GM12872 (cell line): ENCODE measurements around the gene ARHGAP24.

Source experiments
- CTCF ChIP-seq: IDR thresholded peaks from 3 replicates; pipeline ENCODE4 v1.5.1; 2011; ENCODE audit warnings: low read depth, mild to moderate bottlenecking, low read length, moderate library complexity; ENCODE audit not compliant: insufficient read depth

ARHGAP24 gene

GRCh38 chr4:85459736-85460135 is 15.2 kb upstream of the ARHGAP24 start:
- TF ChIP-seq CTCF = no peak

DNA sequence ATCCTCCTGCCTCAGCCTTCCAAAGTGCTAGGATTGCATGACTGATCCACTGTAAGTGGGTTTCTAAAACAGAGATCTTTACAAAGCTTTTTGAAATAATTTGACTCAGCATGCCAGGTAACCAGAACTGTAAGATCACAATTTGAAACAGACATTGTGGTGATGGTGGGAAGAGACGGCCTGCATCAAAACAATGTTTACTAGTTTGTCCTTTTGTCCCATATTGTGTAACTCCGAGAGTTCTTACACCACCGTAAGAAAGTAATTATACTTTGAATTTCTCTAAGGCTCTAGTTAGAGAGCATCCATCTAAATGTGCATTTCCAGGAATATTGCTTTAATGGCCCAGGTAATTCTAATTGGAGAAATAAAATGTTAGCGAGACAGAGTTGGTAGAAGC is 594 bp upstream of the ARHGAP24 start:
- no peak for TF ChIP-seq CTCF

- TF ChIP-seq CTCF = no peak
Observed at GRCh38 chr4:85475631-85476233, 782 bp downstream of the ARHGAP24 start.

DNA sequence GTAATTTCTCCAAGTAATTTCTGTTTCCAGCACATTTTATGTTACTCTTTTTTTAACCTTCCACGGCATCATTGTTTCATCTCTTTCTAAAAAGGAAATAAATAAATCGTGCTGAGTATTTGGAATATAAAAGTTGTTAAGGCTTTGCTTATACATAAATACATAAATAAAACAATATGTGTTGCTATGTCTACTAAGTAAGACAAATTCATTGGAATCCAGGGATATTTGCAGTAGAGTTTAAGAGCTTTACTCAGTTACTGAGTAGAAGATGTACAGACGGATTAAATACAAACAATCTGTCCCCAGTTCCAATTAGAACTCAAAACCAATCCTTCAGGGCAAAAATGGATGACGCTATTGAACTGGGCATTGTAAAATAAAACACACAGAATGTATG is 1.4 kb downstream of the ARHGAP24 start:
- TF ChIP-seq CTCF = no peak

DNA sequence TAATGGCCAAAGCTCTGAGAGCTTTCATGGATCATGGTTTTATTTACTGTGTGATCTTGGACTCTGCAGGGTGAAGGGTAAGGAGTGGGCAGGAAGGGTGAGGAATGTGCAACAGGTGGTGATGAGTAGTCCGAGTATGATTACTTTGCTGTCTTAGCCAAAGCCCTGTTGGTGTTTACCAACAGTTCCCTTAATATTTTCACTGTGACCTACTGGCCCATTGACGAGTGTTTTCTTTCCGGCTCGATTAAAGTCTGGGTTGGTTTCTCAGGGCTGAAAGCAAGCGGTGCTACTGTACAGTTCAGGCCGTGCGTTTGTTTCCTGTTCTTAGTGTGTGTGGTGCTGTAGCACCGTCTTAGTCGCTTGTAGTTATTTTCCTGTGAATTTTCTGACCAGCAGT is 2.6 kb downstream of the ARHGAP24 start:
- TF ChIP-seq CTCF = no peak

- no peak for TF ChIP-seq CTCF
Observed at GRCh38 chr4:85478576-85478975, 3.6 kb downstream of the ARHGAP24 start.

DNA sequence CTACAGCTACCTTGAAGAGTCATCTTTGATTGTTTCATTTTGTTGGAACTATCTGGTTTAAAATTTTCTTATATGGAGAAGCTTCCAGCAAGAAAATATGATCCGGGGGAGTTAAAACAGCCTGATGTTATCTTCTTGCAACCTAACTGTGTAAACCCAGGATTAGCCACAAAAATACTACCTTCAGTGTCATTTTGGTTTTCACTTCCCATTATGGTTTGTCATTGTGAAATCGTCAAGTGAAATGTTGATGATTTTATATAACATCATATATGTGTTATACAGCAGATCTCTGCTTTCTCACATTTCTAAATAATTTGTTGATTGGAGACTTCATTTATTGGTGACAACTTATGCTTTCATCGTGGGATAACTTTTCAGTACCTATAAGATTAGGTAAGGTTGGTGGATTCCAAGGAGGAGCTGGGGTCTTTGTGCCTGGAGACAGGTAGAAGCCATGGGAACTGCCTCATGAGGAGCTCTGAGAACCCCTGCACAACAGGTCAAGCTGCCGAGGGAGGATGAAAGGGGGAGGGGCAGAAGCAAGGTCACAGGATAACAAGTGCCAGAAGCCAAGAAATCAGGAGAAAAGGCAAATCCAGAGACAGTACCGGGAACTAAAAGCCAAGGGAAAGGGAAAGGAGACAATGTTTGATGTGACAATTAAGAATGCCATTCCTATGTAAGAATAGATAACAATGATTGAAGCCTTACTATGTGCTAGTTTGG is 7.2 kb downstream of the ARHGAP24 start:
- TF ChIP-seq CTCF = no peak
